SU-DHL-6 (cell line): ENCODE results near the gene MAS1.

Experiments used
- EZH2phosphoT487 ChIP-seq: fragments of 200-600 bp; sonication (generic), shearing (Covaris generic); conservative IDR thresholded peaks from 2 replicates; pipeline ENCODE4 v1.6.1; 2018; ENCODE audit warnings: mild to moderate bottlenecking, antibody characterized with exemption, low read length, moderate library complexity, mixed read lengths
- TF ChIP-seq, protein P1 (sequence below): fragments of 200-600 bp; sonication (generic); IDR thresholded peaks from one replicate; pipeline ENCODE4 v1.5.1; 2017; ENCODE audit warnings: antibody characterized with exemption, mild to moderate bottlenecking, low read length, moderate library complexity; ENCODE audit not compliant: insufficient read depth, poor library complexity, severe bottlenecking

DNA sequence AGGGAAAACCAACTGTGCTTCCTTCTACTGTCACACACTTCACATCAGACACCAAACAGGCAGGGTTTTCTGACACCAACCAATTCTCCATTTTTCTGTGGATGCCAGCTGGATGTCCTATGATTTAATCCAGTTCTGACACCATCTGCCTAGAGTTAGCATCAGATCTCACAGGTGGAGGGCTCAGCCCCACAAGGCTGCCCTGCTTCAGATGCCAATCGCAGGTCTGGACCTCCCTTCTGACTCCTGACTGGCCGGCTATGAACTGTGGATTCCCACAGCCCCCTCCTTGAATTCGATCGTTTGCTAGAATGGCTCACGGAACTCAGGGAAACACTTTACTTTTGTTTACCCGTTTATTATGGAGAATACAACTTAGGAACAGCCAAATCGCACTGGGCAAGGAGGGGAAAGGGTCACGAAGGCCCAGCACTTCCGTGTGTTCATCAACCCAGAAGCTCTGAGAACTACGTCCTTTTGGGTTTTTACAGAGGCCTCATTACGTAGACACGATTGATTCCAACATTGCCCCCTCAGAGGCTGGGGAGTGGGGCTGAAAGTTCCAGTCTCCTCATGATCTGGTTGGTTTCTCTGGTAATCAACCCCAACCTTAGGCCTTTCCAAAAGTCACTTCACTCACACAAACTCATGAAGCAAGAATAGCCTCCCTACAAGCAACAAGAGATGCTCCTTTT lies 25.4 kb upstream of the MAS1 start:
- TF ChIP-seq, protein P1, sequence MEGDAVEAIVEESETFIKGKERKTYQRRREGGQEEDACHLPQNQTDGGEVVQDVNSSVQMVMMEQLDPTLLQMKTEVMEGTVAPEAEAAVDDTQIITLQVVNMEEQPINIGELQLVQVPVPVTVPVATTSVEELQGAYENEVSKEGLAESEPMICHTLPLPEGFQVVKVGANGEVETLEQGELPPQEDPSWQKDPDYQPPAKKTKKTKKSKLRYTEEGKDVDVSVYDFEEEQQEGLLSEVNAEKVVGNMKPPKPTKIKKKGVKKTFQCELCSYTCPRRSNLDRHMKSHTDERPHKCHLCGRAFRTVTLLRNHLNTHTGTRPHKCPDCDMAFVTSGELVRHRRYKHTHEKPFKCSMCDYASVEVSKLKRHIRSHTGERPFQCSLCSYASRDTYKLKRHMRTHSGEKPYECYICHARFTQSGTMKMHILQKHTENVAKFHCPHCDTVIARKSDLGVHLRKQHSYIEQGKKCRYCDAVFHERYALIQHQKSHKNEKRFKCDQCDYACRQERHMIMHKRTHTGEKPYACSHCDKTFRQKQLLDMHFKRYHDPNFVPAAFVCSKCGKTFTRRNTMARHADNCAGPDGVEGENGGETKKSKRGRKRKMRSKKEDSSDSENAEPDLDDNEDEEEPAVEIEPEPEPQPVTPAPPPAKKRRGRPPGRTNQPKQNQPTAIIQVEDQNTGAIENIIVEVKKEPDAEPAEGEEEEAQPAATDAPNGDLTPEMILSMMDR = no peak
- TF ChIP-seq EZH2phosphoT487 = no peak
